Measurements from ENCODE around the gene ATXN7L1.

The ATXN7L1 gene

DNA sequence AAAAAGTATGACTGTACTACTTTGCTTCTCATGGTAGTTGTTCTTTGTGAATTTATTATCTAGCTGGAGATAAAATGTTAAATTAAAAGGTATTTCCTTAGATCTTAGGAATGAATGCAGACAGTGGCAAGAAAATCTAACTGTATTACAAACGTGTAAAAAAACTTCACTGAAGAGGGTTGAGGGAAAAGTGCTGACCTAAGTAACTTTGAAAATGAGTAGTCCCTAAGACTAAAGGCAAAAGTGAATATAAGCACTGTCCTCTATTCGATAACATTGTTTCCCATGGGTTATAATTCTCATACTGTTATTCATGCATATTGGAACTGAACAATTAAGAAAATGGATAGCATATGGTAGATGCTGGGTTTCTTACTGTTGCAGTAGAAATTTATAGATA, 148.4 kb downstream of the ATXN7L1 start:
- Histone ChIP-seq H3K27ac (ENCODE audit: low read depth in 2 of 2, low read length in 2 of 2) (no peak overlapping the region), H3K27me3 (ENCODE audit: control insufficient read depth in 2 of 2, insufficient read depth in 2 of 2, low read length in 2 of 2) (no peaks in the 10 kb centered on the region), H3K4me1 (ENCODE audit: control insufficient read depth in 2 of 2, insufficient read depth in 2 of 2, low read length in 2 of 2) (no peaks in the 10 kb centered on the region), H3K9me3 (ENCODE audit: control insufficient read depth in 2 of 2, low read length in 2 of 2) (no peaks in the 10 kb centered on the region), H3K9ac (ENCODE audit: low read depth in 1 of 2, low read length in 2 of 2) (no peak overlapping the region), H3K4me3 (ENCODE audit: low read length in 2 of 2) (no peak overlapping the region), H3K36me3 (ENCODE audit: control insufficient read depth in 2 of 2, insufficient read depth in 2 of 2, low read length in 2 of 2) (peaks cover 4 to 5% of the 10 kb centered on the region in 2 donors)

DNA sequence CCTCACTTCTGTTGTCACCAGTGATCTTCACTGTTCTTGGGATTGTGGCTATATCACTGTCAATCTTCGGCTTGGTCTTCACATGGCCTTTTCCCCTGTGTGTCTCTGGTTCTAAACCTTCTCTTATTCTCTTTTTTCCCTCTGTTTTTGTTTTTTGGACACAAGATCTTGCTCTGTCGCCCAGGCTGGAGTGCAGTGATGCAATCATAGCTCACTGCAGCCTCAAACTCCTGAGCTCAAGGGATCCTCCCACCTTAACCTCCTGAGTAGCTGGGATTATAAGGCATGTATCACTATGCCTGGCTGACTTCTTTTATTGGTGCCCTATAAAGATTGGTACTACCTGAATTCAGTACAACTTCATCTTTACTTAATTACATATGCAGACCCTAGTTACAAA, 151.7 kb downstream of the ATXN7L1 start:
- Histone ChIP-seq H3K36me3 (ENCODE audit: control insufficient read depth in 2 of 2, insufficient read depth in 2 of 2, low read length in 2 of 2) (peaks cover 4 to 5% of the 10 kb centered on the region in 2 donors), H3K4me1 (ENCODE audit: control insufficient read depth in 2 of 2, insufficient read depth in 2 of 2, low read length in 2 of 2) (no peaks in the 10 kb centered on the region), H3K27ac (ENCODE audit: low read depth in 2 of 2, low read length in 2 of 2) (no peak overlapping the region), H3K9ac (ENCODE audit: low read depth in 1 of 2, low read length in 2 of 2) (no peak overlapping the region), H3K9me3 (ENCODE audit: control insufficient read depth in 2 of 2, low read length in 2 of 2) (no peaks in the 10 kb centered on the region), H3K27me3 (ENCODE audit: control insufficient read depth in 2 of 2, insufficient read depth in 2 of 2, low read length in 2 of 2) (no peaks in the 10 kb centered on the region), H3K4me3 (ENCODE audit: low read length in 2 of 2) (no peak overlapping the region)

DNA sequence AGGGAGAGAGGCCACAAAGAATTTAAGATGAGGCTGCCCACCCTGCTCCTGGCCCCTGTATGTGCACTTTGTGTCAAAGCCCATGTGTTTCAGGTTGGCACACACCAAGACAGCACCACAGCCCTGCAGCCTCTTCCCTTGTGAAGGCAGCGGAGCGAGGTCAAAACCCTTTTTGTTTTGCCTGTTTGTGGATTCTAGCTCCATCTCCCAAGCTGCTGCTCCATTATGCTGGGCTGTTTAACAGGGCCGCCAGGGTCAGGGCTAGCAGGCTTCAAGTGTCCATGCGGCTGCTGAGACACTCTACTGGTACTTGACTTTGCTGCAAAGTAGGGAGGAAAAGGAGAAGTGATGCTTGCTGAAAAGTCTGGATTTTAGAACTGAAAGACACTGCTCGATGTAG, 152.8 kb downstream of the ATXN7L1 start:
- Histone ChIP-seq H3K36me3 (ENCODE audit: control insufficient read depth in 2 of 2, insufficient read depth in 2 of 2, low read length in 2 of 2) (peaks cover 4 to 5% of the 10 kb centered on the region in 2 donors), H3K4me3 (ENCODE audit: low read length in 2 of 2) (no peak overlapping the region), H3K9ac (ENCODE audit: low read depth in 1 of 2, low read length in 2 of 2) (no peak overlapping the region)

DNA sequence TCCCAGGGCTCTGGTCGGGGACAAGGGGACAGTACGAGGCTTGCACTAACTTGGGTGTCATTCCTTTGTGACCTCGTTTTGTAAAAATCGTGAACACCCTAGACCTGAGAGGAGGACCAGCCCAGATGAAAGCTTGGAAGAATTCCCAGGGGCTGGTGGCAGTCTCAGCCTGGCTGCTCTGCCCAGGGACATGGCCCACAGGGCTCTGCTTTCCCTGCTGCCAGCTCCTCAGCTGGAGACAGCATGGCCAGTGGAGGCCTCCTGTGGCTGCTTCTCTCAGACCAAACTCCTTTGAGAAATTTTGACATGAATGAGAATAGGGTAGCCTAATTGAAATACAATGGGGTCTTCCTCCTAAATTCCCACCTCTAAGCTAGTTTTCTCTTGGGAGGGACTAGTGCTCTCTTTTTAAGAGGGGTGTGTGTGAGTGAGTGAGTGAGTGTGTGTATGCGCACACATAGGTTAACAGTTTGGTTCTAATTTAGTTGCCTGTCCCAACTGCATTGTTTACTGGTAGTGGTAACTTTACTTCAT, 154.8 kb downstream of the ATXN7L1 start:
- Histone ChIP-seq H3K9ac (ENCODE audit: low read depth in 1 of 2, low read length in 2 of 2) (no peak overlapping the region), H3K27ac (ENCODE audit: low read depth in 2 of 2, low read length in 2 of 2) (no peak overlapping the region), H3K36me3 (ENCODE audit: control insufficient read depth in 2 of 2, insufficient read depth in 2 of 2, low read length in 2 of 2) (peaks cover 4% of the 10 kb centered on the region in 2 donors), H3K4me1 (ENCODE audit: control insufficient read depth in 2 of 2, insufficient read depth in 2 of 2, low read length in 2 of 2) (no peaks in the 10 kb centered on the region), H3K9me3 (ENCODE audit: control insufficient read depth in 2 of 2, low read length in 2 of 2) (no peaks in the 10 kb centered on the region), H3K27me3 (ENCODE audit: control insufficient read depth in 2 of 2, insufficient read depth in 2 of 2, low read length in 2 of 2) (no peaks in the 10 kb centered on the region), H3K4me3 (ENCODE audit: low read length in 2 of 2) (no peak overlapping the region)

More for the DNA sequence above, 152.8 kb downstream of the ATXN7L1 start:
- Histone ChIP-seq H3K27ac (ENCODE audit: low read depth in 2 of 2, low read length in 2 of 2) (no peak overlapping the region), H3K27me3 (ENCODE audit: control insufficient read depth in 2 of 2, insufficient read depth in 2 of 2, low read length in 2 of 2) (no peaks in the 10 kb centered on the region), H3K4me1 (ENCODE audit: control insufficient read depth in 2 of 2, insufficient read depth in 2 of 2, low read length in 2 of 2) (no peaks in the 10 kb centered on the region), H3K9me3 (ENCODE audit: control insufficient read depth in 2 of 2, low read length in 2 of 2) (no peaks in the 10 kb centered on the region)

GRCh38 chr7:105719919-105720318, 156.5 kb downstream of the ATXN7L1 start:
- Histone ChIP-seq H3K4me1 (ENCODE audit: control insufficient read depth in 2 of 2, insufficient read depth in 2 of 2, low read length in 2 of 2) (no peaks in the 10 kb centered on the region), H3K27me3 (ENCODE audit: control insufficient read depth in 2 of 2, insufficient read depth in 2 of 2, low read length in 2 of 2) (no peaks in the 10 kb centered on the region), H3K9me3 (ENCODE audit: control insufficient read depth in 2 of 2, low read length in 2 of 2) (no peaks in the 10 kb centered on the region)

DNA sequence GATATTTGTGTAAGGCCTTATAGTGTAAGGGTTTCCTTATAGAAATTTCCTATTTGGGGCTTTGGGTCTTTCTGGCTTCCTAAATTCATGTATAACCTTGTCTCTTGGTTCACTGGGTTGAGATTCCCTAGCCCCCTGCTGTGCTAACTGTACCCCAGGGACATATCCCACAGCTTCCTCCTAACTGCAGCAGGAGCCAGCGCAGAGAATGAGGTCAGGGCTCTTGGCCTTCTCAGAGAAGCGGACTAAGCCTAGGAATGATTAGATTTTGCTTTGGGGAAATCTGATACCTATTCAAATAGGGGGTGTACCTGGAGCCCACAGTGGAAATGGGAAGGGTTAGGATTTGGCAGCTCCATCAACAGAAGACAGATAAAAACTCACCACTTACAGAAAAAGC, 157.0 kb downstream of the ATXN7L1 start:
- Histone ChIP-seq H3K4me3 (ENCODE audit: low read length in 2 of 2) (no peak overlapping the region), H3K27ac (ENCODE audit: low read depth in 2 of 2, low read length in 2 of 2) (no peak overlapping the region), H3K36me3 (ENCODE audit: control insufficient read depth in 2 of 2, insufficient read depth in 2 of 2, low read length in 2 of 2) (no peaks in the 10 kb centered on the region), H3K9ac (ENCODE audit: low read depth in 1 of 2, low read length in 2 of 2) (no peak overlapping the region), H3K4me1 (ENCODE audit: control insufficient read depth in 2 of 2, insufficient read depth in 2 of 2, low read length in 2 of 2) (no peaks in the 10 kb centered on the region), H3K27me3 (ENCODE audit: control insufficient read depth in 2 of 2, insufficient read depth in 2 of 2, low read length in 2 of 2) (no peaks in the 10 kb centered on the region), H3K9me3 (ENCODE audit: control insufficient read depth in 2 of 2, low read length in 2 of 2) (no peaks in the 10 kb centered on the region)

More at GRCh38 chr7:105719919-105720318, 156.5 kb downstream of the ATXN7L1 start:
- Histone ChIP-seq H3K9ac (ENCODE audit: low read depth in 1 of 2, low read length in 2 of 2) (no peak overlapping the region), H3K4me3 (ENCODE audit: low read length in 2 of 2) (no peak overlapping the region), H3K27ac (ENCODE audit: low read depth in 2 of 2, low read length in 2 of 2) (no peak overlapping the region), H3K36me3 (ENCODE audit: control insufficient read depth in 2 of 2, insufficient read depth in 2 of 2, low read length in 2 of 2) (no peaks in the 10 kb centered on the region)

- no peaks in the 10 kb centered on the region for H3K36me3 ChIP-seq (ENCODE audit: control insufficient read depth in 2 of 2, insufficient read depth in 2 of 2, low read length in 2 of 2)
- H3K4me1 ChIP-seq (ENCODE audit: control insufficient read depth in 2 of 2, insufficient read depth in 2 of 2, low read length in 2 of 2), result no peaks in the 10 kb centered on the region
- H3K4me3 ChIP-seq (ENCODE audit: low read length in 2 of 2), result no peak overlapping the region
- no peaks in the 10 kb centered on the region for H3K27me3 ChIP-seq (ENCODE audit: control insufficient read depth in 2 of 2, insufficient read depth in 2 of 2, low read length in 2 of 2)
- H3K27ac ChIP-seq (ENCODE audit: low read depth in 2 of 2, low read length in 2 of 2), result no peak overlapping the region
- H3K9ac ChIP-seq (ENCODE audit: low read depth in 1 of 2, low read length in 2 of 2), result no peak overlapping the region
- no peaks in the 10 kb centered on the region for H3K9me3 ChIP-seq (ENCODE audit: control insufficient read depth in 2 of 2, low read length in 2 of 2)
Observed at GRCh38 chr7:105718511-105718925, 157.9 kb downstream of the ATXN7L1 start.

GRCh38 chr7:105715528-105715927, 160.9 kb downstream of the ATXN7L1 start:
- Histone ChIP-seq H3K27me3 (ENCODE audit: control insufficient read depth in 2 of 2, insufficient read depth in 2 of 2, low read length in 2 of 2) (no peaks in the 10 kb centered on the region), H3K27ac (ENCODE audit: low read depth in 2 of 2, low read length in 2 of 2) (no peak overlapping the region), H3K9me3 (ENCODE audit: control insufficient read depth in 2 of 2, low read length in 2 of 2) (peaks cover 7 to 8% of the 10 kb centered on the region in 2 donors), H3K36me3 (ENCODE audit: control insufficient read depth in 2 of 2, insufficient read depth in 2 of 2, low read length in 2 of 2) (no peaks in the 10 kb centered on the region), H3K4me3 (ENCODE audit: low read length in 2 of 2) (no peak overlapping the region), H3K9ac (ENCODE audit: low read depth in 1 of 2, low read length in 2 of 2) (no peak overlapping the region), H3K4me1 (ENCODE audit: control insufficient read depth in 2 of 2, insufficient read depth in 2 of 2, low read length in 2 of 2) (no peaks in the 10 kb centered on the region)

GRCh38 chr7:105713488-105714465, 162.6 kb downstream of the ATXN7L1 start:
- Histone ChIP-seq H3K27me3 (ENCODE audit: control insufficient read depth in 2 of 2, insufficient read depth in 2 of 2, low read length in 2 of 2) (no peaks in the 10 kb centered on the region), H3K36me3 (ENCODE audit: control insufficient read depth in 2 of 2, insufficient read depth in 2 of 2, low read length in 2 of 2) (no peaks in the 10 kb centered on the region), H3K9ac (ENCODE audit: low read depth in 1 of 2, low read length in 2 of 2) (no peak overlapping the region), H3K4me1 (ENCODE audit: control insufficient read depth in 2 of 2, insufficient read depth in 2 of 2, low read length in 2 of 2) (no peaks in the 10 kb centered on the region), H3K4me3 (ENCODE audit: low read length in 2 of 2) (no peak overlapping the region), H3K9me3 (ENCODE audit: control insufficient read depth in 2 of 2, low read length in 2 of 2) (peaks cover 7 to 8% of the 10 kb centered on the region in 2 donors), H3K27ac (ENCODE audit: low read depth in 2 of 2, low read length in 2 of 2) (no peak overlapping the region)

DNA sequence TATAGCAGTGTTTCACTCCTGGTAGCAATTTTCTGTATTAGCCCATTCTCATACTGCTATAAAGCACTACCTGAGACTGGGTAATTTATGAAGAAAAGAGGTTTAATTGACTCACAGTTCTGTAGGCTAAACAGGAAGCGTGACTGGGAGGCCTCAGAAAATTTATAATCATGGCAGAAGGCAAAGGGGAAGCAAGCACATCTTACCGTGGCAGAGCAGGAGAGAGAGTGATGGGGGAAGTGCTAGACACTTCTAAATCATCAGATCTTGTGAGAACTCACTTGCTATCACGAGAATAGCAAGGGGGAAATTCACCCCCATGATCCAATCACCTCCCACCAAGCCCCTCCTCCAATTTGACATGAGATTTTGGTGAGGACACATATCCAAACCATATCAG, 163.5 kb downstream of the ATXN7L1 start:
- no peak overlapping the region for H3K9ac ChIP-seq (ENCODE audit: low read depth in 1 of 2, low read length in 2 of 2)
- no peaks in the 10 kb centered on the region for H3K4me1 ChIP-seq (ENCODE audit: control insufficient read depth in 2 of 2, insufficient read depth in 2 of 2, low read length in 2 of 2)
- H3K36me3 ChIP-seq (ENCODE audit: control insufficient read depth in 2 of 2, insufficient read depth in 2 of 2, low read length in 2 of 2), result peaks cover 0 to 2% of the 10 kb centered on the region in 2 donors
- H3K27ac ChIP-seq (ENCODE audit: low read depth in 2 of 2, low read length in 2 of 2), result no peak overlapping the region
- no peak overlapping the region for H3K4me3 ChIP-seq (ENCODE audit: low read length in 2 of 2)
- no peaks in the 10 kb centered on the region for H3K27me3 ChIP-seq (ENCODE audit: control insufficient read depth in 2 of 2, insufficient read depth in 2 of 2, low read length in 2 of 2)
- H3K9me3 ChIP-seq (ENCODE audit: control insufficient read depth in 2 of 2, low read length in 2 of 2), result peaks cover 7 to 8% of the 10 kb centered on the region in 2 donors
